Measurements from ENCODE around the gene INO80C.

DNA sequence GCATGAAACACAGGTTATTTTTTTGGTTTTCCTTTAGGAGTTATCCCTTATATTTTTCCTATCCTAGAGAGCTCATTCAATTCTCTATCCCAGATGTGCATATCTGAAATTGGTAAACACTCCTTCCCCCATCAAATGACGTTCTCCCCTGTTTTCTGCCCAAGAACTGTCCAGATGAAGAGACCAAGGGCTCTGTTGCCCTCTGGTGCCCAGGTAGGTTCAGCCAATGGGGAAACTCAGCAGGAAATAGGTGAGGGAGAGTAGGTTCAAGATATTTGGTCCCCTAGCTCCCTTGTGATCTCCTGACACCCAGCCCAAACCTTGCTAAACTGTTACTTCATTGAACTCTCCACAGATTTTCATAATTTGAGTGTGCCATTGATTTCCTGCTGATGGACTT is 14.1 kb upstream of the INO80C start:
- TF ChIP-seq, protein P1, sequence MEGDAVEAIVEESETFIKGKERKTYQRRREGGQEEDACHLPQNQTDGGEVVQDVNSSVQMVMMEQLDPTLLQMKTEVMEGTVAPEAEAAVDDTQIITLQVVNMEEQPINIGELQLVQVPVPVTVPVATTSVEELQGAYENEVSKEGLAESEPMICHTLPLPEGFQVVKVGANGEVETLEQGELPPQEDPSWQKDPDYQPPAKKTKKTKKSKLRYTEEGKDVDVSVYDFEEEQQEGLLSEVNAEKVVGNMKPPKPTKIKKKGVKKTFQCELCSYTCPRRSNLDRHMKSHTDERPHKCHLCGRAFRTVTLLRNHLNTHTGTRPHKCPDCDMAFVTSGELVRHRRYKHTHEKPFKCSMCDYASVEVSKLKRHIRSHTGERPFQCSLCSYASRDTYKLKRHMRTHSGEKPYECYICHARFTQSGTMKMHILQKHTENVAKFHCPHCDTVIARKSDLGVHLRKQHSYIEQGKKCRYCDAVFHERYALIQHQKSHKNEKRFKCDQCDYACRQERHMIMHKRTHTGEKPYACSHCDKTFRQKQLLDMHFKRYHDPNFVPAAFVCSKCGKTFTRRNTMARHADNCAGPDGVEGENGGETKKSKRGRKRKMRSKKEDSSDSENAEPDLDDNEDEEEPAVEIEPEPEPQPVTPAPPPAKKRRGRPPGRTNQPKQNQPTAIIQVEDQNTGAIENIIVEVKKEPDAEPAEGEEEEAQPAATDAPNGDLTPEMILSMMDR (conservative IDR thresholded peaks at IDR 0.05; ENCODE audit: low read depth, low read length): no peak
- no peak for TF ChIP-seq POLR2A (IDR thresholded peaks at IDR 0.05; ENCODE audit: low read depth, low read length)
- TF ChIP-seq MXI1 (IDR thresholded peaks at IDR 0.05; ENCODE audit: borderline replicate concordance, low read depth, low read length): no peak
- TF ChIP-seq RCOR1 (IDR thresholded peaks at IDR 0.05; ENCODE audit: insufficient replicate concordance, low read length): no peak
- no peak for TF ChIP-seq RAD21 (IDR thresholded peaks at IDR 0.05; ENCODE audit: low read length)
- TF ChIP-seq SMC3 (IDR thresholded peaks at IDR 0.05; ENCODE audit: low read depth, low read length): no peak
- TF ChIP-seq, protein P2, sequence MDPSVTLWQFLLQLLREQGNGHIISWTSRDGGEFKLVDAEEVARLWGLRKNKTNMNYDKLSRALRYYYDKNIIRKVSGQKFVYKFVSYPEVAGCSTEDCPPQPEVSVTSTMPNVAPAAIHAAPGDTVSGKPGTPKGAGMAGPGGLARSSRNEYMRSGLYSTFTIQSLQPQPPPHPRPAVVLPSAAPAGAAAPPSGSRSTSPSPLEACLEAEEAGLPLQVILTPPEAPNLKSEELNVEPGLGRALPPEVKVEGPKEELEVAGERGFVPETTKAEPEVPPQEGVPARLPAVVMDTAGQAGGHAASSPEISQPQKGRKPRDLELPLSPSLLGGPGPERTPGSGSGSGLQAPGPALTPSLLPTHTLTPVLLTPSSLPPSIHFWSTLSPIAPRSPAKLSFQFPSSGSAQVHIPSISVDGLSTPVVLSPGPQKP (IDR thresholded peaks at IDR 0.05; ENCODE audit: borderline replicate concordance, low read depth, low read length): no peak
- no peak for TF ChIP-seq CEBPB (IDR thresholded peaks at IDR 0.05; ENCODE audit: low read depth, low read length)
- no peak for TF ChIP-seq CHD1 (IDR thresholded peaks at IDR 0.05; ENCODE audit: low read depth, low read length)
- TF ChIP-seq MAFK (IDR thresholded peaks at IDR 0.05; ENCODE audit: low read depth, low read length): no peak
- TF ChIP-seq, protein P3, sequence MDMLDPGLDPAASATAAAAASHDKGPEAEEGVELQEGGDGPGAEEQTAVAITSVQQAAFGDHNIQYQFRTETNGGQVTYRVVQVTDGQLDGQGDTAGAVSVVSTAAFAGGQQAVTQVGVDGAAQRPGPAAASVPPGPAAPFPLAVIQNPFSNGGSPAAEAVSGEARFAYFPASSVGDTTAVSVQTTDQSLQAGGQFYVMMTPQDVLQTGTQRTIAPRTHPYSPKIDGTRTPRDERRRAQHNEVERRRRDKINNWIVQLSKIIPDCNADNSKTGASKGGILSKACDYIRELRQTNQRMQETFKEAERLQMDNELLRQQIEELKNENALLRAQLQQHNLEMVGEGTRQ (IDR thresholded peaks at IDR 0.05; ENCODE audit: low read depth, low read length): no peak
- TF ChIP-seq RFX5 (IDR thresholded peaks at IDR 0.05; ENCODE audit: low read depth, low read length): no peak
- TF ChIP-seq FOS (IDR thresholded peaks at IDR 0.05; ENCODE audit: low read depth, low read length): no peak

Data from IMR-90 (cell line).